Mesodermal cell (in vitro differentiated cells): ENCODE results near the gene TRIM71.
"Not testable (repeated sequence)": the region's sequence is repeated elsewhere in the genome, so short reads cannot be mapped to it uniquely, and the experiment has no call there.

Experiments used
- H3K27ac ChIP-seq: 2 replicates; pipeline ENCODE4 v1.7.0; 2013; ENCODE audit warnings: mild to moderate bottlenecking, low read depth, low read length, moderate library complexity; ENCODE audit not compliant: severe bottlenecking
- H3K36me3 ChIP-seq: 2 replicates; pipeline ENCODE4 v1.7.1; 2013; ENCODE audit warnings: mild to moderate bottlenecking, low read length, moderate library complexity; ENCODE audit not compliant: control insufficient read depth, insufficient read depth
- H3K4me1 ChIP-seq: one replicate; pipeline ENCODE4 v1.7.1; 2013; ENCODE audit warnings: mild to moderate bottlenecking, low read length; ENCODE audit not compliant: insufficient read depth, control insufficient read depth, poor library complexity, severe bottlenecking
- H3K4me3 ChIP-seq: 2 replicates; pipeline ENCODE4 v1.7.0; 2013; ENCODE audit warnings: low read length, control low read depth, mild to moderate bottlenecking; ENCODE audit not compliant: insufficient read depth, poor library complexity, severe bottlenecking; ENCODE audit errors: extremely low read depth
- H3K9me3 ChIP-seq: 2 replicates; pipeline ENCODE4 v1.7.1; 2013; ENCODE audit warnings: mild to moderate bottlenecking, low read length, moderate library complexity; ENCODE audit not compliant: control insufficient read depth
- WGBS, 2 experiments: methylation state at CpG; one replicate each; pipeline ENCODE4 v1.1.5; 2013; ENCODE audit warnings: missing lambda C conversion rate in 2 of 2; ENCODE audit not compliant: insufficient coverage in 2 of 2; 5-methylcytosine and 5-hydroxymethylcytosine counted together

Gene TRIM71

DNA sequence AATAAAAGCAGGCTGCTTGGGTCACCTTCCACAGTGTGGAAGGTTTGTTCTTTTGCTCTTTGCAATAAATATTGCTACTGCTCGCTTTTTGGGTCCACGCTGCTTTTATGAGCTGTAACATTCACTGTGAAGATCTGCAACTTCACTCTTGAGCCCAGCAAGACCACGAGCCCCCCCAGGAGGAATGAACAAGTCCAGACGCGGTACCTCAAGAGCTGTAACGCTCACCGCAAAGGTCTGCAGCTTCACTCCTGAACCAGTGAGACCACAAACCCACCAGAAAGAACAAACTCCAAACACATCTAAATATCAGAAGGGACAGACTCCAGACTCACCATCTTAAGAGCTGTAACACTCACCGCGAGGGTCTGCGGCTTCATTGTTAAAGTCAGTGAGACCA is 86.2 kb downstream of the TRIM71 start:
- no peaks in the 10 kb centered on the region for H3K9me3 ChIP-seq
- peaks cover 12% of the 10 kb centered on the region for H3K36me3 ChIP-seq
- H3K4me3 ChIP-seq: no peak overlapping the region
- no peak overlapping the region for H3K27ac ChIP-seq
- WGBS, 2 experiments: 93 to 99% methylated on average over 3 to 7 of the region's 10 CpGs
- peaks cover 3% of the 10 kb centered on the region for H3K4me1 ChIP-seq

DNA sequence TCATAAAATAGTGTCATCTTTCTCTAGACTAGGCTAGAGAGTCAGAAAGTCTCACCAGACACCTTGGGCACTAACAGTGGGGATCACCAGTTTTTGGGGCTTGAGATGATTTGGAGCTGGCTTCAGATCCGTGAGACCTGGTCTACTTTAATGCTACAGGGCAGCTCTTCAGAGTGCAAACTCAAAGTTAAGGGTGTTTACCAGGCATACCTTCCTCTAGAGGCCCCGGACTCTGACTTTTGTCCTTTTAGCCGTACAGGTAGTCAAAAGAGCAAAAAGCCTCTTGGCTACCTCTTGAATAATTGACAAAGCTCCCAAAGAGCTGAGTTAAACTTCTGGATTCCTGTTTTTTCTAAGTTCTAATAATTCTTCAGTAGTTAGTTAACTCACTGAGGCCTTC is 92.2 kb downstream of the TRIM71 start:
- Histone ChIP-seq H3K4me3 (no peak overlapping the region), H3K4me1 (no peaks in the 10 kb centered on the region), H3K9me3 (no peaks in the 10 kb centered on the region), H3K36me3 (no peaks in the 10 kb centered on the region), H3K27ac (no peak overlapping the region)
- 75 to 94% methylated on average over 2 of the region's 3 CpGs for WGBS, 2 experiments

DNA sequence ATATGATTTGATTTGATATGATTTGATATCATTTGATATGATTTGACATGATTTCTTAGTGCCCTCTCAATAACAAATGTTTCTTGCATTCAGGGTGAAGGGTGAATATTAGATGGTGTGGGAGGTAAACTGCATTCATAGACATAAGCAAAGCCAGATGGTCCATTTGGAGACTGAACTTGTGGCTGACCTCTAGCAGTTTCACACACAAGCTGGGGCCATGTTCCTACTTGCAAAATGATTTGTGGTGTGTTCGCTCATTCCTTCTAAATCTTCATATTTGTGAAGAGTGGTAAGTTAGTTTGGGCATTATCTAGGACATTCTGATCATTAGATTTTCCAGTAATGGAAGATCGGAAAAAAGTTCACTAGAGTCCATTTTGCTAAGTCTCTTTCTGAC is 93.2 kb downstream of the TRIM71 start:
- 100% methylated on average over 1 of the region's 2 CpGs; no CpG with 5 or more reads in 1 of the 2 experiments for WGBS, 2 experiments
- H3K27ac ChIP-seq: no peak overlapping the region
- H3K4me1 ChIP-seq: no peaks in the 10 kb centered on the region
- H3K4me3 ChIP-seq: no peak overlapping the region
- no peaks in the 10 kb centered on the region for H3K9me3 ChIP-seq
- no peaks in the 10 kb centered on the region for H3K36me3 ChIP-seq

DNA sequence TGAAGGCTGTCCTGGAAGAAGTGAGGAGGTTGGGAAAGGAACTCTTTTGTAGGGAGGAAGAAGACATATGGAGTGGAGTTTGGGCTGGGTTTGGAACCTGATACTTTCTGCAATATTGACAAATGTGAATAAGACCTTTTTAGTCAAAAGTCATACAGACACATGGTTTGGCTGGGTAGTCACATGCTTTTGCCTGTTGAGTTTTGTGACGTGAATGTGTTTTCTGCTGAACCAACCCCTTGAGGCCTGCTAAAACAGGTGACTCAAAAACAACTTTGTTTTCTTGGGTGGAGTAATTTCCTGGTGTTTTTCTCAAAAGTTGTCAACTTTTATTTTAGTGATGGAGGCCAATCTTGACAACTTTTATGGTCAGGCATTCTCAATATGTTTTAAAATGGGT is 94.2 kb downstream of the TRIM71 start:
- Histone ChIP-seq H3K4me1 (no peaks in the 10 kb centered on the region), H3K36me3 (no peaks in the 10 kb centered on the region), H3K4me3 (no peak overlapping the region), H3K27ac (no peak overlapping the region), H3K9me3 (peaks cover 4% of the 10 kb centered on the region)
- 100% methylated on average over 1 of the region's 1 CpG for WGBS, 2 experiments

DNA sequence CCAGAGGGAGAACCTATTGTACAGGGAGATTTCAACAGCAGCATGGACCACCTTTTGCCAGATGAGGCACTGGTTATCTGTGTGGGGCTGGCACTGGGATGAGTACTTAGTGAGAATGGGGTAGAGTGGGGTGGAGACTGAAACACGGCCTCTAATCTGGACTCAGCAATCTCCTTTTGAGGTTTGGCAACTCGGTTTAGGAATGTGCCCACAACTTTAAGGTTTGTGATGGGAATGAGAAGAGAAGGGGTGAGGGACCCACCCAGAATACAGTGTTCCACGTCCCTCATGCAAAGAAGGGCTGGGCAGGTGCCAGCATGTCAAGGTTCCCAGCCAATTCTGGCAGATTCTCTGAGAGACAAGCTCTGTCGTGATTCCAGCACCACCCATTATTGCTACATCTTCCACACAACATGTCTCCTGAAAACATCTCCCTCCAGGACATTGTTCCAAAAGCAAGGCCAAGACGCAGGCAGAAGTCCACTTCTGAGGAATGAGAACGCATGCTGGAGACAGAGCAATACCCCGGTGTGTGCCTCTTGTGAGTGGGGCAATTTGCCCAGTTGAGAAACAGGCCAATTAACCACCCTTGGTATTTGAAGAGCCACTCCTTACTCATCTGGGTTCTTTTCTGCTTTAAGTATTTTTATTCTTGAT is 96.1 kb downstream of the TRIM71 start:
- no peak overlapping the region for H3K27ac ChIP-seq
- H3K4me1 ChIP-seq: no peaks in the 10 kb centered on the region
- H3K9me3 ChIP-seq: peaks cover 9% of the 10 kb centered on the region
- WGBS, 2 experiments: 84 to 95% methylated on average over 4 to 5 of the region's 7 CpGs
- no peaks in the 10 kb centered on the region for H3K36me3 ChIP-seq
- no peak overlapping the region for H3K4me3 ChIP-seq

DNA sequence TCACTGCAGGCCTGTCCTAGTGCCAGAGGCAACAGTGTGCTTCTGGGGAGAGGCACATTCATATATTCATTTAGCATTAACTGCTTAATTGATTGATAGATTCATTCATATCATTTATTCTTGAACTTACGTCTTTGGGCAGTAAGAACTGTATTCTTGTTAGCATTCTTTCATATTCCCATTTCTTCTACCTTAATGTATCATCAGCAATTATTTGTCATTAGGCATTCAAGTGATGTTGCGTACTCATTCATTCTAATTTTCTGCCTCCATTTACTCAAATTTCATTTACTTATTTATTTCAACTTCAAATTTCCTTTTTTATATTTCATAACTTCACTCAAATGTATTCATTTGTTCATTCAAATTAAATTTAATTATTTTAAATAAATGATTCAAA is 102.1 kb downstream of the TRIM71 start:
- WGBS, 2 experiments: 88 to 100% methylated on average over 2 of the region's 2 CpGs
- Histone ChIP-seq H3K9me3 (peaks cover 9% of the 10 kb centered on the region), H3K36me3 (no peaks in the 10 kb centered on the region), H3K27ac (no peak overlapping the region), H3K4me3 (no peak overlapping the region), H3K4me1 (no peaks in the 10 kb centered on the region)

DNA sequence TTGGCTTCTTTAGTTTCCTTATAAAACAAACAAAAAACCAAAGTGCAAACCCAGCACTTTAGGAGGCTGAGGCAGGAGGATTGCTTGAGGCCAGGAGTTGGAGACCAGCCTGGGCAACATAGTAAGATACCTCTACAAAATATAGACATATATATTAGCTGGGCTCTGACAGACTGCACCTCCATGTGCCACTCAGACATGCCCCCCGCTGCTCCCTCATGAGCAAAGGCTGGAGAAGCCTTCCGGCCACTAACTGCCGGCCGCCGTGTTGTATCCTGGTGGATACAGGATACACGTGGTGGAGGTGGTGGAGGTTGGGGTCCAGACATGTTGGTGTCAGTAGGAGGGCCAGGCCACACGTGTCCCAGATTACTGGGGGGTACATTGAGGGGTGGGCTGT is 104.3 kb downstream of the TRIM71 start:
- no peaks in the 10 kb centered on the region for H3K4me1 ChIP-seq
- H3K36me3 ChIP-seq: no peaks in the 10 kb centered on the region
- no peak overlapping the region for H3K4me3 ChIP-seq
- WGBS, 2 experiments: 87 to 93% methylated on average over 5 to 7 of the region's 7 CpGs
- H3K27ac ChIP-seq: no peak overlapping the region
- H3K9me3 ChIP-seq: peaks cover 4% of the 10 kb centered on the region

DNA sequence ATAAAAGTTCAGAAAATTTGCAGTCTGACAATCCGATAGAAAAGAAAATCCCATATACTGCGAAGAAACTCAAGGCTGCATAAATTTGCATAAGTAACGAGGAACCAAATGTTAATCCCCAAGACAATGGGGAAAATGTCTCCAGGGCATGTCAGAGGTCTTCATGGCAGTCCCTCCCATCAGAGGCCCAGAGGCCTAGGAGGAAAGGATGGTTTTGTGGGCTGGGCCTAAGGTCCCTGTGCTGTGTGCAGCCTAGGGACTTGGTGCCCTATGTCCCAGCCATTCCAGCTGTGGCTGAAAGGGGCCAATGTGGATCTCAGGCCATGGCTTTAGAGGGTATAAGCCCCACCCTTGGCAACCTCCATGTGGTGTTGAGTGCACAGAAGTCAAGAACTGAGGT is 112.4 kb downstream of the TRIM71 start:
- no peaks in the 10 kb centered on the region for H3K9me3 ChIP-seq
- no peak overlapping the region for H3K4me3 ChIP-seq
- H3K27ac ChIP-seq: no peak overlapping the region
- no peaks in the 10 kb centered on the region for H3K36me3 ChIP-seq
- no peaks in the 10 kb centered on the region for H3K4me1 ChIP-seq
- WGBS, 2 experiments: 81 to 97% methylated on average over 3 of the region's 3 CpGs

DNA sequence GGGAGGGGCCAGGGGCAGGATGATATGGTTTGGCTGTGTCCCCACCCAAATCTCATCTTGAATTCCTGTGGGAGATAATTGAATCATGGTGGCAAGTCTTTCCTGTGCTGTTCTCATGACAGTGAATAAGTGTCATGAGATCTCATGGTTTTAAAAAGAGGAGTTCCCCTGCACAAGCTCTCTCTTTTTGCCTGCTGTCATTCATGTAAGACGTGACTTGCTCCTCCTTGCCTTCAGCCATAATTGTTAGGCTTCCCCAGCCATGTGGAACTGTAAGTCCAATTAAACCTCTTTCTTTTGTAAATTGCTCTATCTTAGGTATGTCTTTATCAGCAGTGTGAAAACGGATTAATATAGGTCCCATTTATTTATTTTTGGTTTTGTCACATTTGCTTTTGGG is 113.5 kb downstream of the TRIM71 start:
- not testable (repeated sequence) for H3K9me3 ChIP-seq, H3K36me3 ChIP-seq, H3K4me3 ChIP-seq, H3K27ac ChIP-seq, H3K4me1 ChIP-seq
- WGBS, 2 experiments: 100% methylated on average over 1 of the region's 2 CpGs; no CpG with 5 or more reads in 1 of the 2 experiments

DNA sequence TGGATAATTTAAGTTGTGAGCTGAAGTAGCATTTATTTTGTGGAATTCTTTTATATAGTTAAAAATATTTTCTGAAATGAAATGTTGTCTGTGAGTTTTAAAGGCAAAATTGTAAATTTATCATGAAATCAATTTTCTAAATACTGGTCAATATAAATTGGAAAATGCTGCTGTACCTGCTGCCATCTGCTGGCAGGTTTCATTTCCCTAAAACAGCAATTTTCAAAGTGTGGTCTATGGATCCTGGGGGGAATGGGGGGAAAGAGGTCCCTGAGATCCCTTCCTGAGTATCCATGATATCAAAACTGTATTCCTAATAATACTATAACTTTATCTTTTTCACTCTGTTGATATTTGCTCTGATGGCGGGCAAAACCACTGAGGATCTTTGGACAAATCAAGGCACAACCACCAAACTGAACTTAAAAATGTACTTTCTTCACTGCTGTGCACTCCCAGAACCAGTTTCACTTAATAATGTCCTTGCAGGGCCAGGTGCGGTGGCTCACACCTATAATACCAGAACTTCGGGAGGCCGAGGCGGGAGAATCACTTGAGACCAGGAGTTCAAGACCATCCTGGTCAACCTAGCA is 116.4 kb downstream of the TRIM71 start:
- 50 to 68% methylated on average over 1 to 3 of the region's 5 CpGs for WGBS, 2 experiments
- Histone ChIP-seq H3K9me3 (no peaks in the 10 kb centered on the region), H3K4me1 (no peaks in the 10 kb centered on the region), H3K4me3 (no peak overlapping the region), H3K27ac (no peak overlapping the region), H3K36me3 (no peaks in the 10 kb centered on the region)

DNA sequence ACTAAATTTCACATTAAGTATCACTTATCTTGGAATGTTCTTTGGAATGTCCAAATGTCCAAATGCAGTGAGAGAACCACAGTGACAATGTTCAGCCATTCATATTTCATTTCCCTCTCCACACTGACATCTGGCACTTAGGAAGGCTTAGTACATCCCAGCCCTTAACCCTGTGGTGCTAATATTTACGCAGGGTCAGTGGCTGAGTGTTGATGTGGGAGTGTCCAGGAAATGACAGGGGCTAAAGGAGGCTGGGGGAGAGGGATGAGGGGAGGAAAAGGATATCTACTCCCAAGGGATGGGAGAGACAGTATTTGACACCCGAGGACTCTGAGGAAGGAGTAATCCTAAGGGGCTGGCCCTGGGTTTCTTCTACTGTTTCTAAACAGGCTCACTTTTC is 119.5 kb downstream of the TRIM71 start:
- H3K9me3 ChIP-seq: no peaks in the 10 kb centered on the region
- no peaks in the 10 kb centered on the region for H3K4me1 ChIP-seq
- no peak overlapping the region for H3K27ac ChIP-seq
- no peak overlapping the region for H3K4me3 ChIP-seq
- 75 to 100% methylated on average over 1 of the region's 2 CpGs for WGBS, 2 experiments
- H3K36me3 ChIP-seq: no peaks in the 10 kb centered on the region
